Right lobe of liver (tissue), 4 donors: ENCODE results near the gene SIK2.

ENCODE experiments used
- CTCF ChIP-seq, 4 donors: fragments of 200-600 bp in 3 of 4; fragments of 450-650 bp in 1 of 4; IDR thresholded peaks; one replicate each; pipeline versions ENCODE4 v1.5.1 to v1.8.0; 2016 to 2022; ENCODE audit warnings: antibody characterized with exemption in 4 of 4, mild to moderate bottlenecking in 2 of 4
- POLR2A ChIP-seq: fragments of 450-650 bp; IDR thresholded peaks from one replicate; pipeline ENCODE4 v1.6.1; 2017; ENCODE audit warnings: antibody characterized with exemption, mild to moderate bottlenecking
- donor health status: DM: no; HTN: no; CAD: no.
- donor health status: DM: no; HTN: no; CAD: no.
- donor health status: DM: no; HTN: yes; CAD: no.

DNA sequence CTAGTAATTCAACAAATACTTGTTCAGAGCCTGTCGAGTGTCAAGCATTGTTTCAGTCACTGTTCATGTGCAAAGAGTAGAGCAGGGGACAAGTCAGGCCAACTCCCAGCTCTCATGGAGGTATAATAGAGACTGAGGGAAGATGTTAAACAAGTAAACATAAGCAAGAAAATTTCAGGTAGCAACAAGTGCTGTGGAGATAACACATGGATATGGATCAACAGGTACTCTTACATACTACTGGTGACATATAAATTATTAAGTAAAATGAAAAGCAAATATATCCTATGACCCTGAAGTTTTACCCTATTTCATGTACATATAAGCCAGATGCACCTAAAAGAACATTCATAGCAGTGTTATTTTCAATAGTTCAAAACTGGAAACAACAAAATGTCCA is 42.7 kb downstream of the SIK2 start:
- TF ChIP-seq CTCF (IDR thresholded peaks at IDR 0.05) (no peak), POLR2A (no peak)
